ENCODE data around the gene RBM18.

The RBM18 gene

DNA sequence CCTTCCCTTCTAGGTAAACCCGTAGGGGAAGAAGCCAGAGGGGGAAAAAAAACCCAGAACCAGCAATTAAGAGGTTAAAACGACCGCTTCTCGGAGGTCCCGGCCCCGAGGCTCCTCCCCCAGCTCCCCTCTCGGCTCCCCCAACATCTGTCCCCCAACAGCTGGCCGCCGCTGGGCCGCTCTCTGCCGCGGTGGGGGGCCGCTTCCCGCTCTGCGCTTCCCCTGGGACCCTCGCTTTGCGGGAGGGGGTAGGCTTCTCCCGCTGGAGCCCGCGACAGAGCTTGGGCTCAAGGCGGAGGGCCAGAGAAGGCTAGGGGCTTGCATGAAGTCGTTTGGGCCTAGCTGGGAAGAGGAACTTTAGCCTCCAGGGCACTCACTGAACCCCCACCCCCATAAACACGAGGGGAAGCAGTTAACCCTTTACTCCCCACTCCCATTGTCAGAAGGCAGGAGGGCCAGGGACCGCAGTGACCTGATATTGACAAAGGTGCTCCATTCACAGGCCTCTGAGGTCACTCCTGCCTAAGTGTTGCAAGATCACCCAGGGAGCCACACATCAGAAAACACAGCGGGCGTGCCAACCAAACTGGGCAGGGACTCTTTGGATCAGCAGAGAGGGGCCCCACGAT lies 43.3 kb downstream of the RBM18 start:
- DNase-seq (ENCODE audit: low read depth in 2 of 2): no peak

DNA sequence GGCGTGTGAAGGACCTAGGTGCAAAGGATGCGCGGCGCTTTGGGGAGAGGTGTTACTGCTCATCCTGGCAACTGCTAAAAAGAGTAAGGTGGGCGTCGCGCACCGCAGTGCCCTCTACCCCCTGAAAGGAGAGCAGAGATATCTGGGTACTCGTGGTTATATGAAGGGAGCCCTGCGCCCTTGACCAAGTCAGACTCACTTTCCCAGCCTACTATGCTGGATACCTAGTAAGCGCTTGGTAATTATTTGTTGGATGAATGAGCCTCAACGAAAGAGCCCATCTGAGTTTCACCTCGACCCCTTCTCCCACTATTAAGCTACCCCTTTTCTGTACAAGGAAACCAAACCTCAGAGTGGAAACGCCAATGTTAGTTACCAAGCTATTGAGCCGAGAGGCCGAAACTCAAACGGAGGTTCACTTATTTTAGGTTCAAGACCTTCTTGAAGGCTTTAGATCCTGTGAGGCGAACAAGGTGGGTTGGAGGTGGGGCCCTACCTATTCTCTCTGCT lies 43.9 kb downstream of the RBM18 start:
- DNase-seq (ENCODE audit: low read depth in 2 of 2): no peak

DNA sequence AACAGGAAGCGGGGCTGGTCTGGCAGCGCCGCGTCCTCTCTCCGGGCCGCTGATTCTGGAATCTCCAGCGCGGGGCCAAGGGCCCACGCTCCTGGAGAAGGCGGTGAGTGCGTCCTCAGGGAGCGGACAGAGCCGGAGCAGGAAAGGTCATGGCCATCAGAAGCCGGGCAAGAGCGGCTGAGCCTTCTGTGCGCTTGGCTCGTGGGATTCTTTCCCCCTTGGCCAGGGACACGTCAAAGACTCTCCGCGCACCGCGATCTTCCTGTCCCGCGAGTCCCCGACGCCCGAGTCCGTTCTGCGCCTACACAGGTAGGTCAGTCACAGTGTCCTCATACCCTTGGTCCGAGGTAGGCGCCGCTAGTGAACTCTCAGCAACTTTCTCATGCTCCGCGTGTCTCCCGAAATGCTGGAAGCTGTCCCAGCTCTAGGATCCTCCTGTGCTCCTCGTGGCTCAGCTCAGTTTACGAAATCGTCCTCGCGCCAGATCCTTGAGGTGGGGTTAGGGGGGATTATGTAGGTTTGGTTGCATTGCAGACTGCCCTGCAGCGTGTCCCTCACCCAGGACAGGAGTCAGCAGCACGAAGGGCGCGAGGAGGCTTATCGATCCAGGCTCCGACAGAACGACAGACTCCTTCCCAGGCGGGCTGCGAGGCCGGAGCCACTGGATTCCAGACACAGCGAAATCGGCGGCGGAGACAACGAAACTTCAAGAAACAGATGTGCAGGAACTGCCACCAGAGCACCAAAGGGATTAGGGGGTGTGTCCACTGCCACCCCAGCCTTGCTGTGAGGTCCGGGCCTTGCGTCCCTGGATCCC lies 44.6 kb downstream of the RBM18 start:
- no peak for DNase-seq (ENCODE audit: low read depth in 2 of 2)

DNA sequence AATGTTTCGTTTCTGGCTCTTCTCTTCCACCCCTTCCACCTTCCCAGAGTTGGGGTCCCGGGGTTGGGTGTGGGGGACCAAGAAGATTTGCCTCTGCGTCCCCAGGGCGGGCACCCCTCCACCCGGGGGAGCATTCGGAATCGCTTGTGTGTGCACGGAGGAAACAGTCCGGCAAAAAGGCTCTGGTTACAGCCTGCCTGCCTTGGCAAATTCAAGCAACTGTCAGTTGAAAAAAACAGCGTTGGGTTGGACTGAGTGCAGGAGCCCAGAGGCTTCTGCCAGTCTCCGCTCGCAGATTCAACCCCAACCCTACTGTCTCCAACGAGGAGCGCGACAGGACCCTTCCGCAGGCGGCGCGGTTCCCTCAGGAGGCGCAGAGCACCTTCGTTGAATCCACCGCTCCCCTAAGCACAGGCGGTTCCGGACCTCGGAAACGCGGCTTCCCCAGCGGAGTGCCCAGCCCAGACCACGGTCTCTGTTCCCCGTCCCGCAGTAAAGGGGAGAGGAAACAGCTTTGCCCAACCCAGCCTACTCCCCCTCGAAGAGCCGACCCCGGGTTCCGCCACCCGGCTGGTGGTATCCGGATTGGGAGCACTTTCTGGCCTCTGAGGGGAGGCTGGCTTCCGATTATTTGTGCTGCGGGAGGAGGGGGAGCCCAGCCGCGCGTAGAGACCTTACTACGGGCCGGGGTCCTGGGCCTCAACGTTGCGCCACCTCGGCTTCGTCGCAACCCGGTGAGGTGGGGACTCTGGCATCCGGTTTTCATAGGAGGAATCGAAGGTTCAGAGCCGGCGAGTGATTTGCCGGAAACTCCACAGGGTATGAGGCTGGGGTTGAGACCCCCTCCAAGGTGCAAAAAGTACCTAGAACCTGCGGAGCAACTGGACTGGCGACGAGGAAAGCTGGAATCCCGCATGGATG lies 45.4 kb downstream of the RBM18 start:
- no peak for DNase-seq (ENCODE audit: low read depth in 2 of 2)

DNA sequence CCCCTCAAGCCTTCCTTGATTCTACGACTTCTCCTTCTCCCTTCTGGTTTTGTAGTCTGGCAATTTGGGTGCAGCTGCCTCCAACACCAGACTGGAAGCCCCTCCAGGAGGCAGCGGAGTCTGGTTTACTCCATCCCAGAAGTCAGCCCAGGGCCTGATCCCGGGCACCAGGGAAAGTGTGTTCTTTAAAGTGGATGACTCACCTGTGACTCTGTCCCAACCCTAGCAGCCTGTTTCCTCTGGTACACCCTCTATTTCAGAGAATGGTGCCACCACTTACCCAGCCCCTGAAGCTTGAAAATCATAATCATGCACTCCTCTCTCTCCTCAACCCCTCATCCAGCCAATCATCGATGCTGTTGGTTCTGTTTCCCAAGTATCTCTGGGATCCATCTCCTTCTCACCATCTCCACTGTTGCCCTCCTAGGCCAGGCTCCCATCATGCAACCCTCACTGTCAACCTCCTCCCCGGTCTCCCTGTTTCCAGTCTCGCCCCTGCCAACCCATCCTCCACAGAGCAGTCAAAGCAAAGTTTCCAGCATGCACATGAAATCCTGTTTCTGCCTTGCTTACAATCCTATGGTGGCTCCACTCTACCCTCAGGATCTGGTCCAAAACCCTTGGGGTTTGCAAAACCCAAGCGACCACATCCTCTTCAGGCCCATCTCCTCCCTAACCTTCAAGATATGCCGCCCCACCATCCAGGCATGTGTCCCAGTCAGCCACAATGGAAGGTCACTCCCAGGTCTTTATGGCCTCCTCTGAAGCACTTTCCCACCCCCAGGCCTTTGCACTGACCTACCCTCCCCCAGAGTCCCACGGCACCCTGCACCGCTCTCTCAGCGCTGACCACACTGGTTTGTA lies 46.3 kb downstream of the RBM18 start:
- no peak for DNase-seq (ENCODE audit: low read depth in 2 of 2)

DNA sequence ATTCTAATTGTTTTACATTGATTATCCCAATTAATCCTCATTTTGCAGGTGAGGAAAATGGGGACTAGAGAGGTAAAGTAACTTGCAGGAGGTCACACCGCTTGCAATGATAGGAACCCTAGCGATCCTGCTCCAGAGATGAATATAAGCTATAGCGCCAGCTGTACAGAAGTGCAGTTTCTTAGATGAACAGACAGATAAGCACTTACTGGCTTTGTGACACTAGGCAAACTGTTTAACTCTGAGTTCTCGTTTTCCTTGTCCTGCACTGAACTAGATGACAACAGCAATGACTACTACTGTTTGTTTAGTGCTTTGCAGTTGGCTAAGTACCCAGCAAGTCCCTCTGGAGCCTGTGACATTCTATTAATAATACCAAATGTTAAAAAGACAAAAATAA lies 47.0 kb downstream of the RBM18 start:
- no peak for DNase-seq (ENCODE audit: low read depth in 2 of 2)

DNA sequence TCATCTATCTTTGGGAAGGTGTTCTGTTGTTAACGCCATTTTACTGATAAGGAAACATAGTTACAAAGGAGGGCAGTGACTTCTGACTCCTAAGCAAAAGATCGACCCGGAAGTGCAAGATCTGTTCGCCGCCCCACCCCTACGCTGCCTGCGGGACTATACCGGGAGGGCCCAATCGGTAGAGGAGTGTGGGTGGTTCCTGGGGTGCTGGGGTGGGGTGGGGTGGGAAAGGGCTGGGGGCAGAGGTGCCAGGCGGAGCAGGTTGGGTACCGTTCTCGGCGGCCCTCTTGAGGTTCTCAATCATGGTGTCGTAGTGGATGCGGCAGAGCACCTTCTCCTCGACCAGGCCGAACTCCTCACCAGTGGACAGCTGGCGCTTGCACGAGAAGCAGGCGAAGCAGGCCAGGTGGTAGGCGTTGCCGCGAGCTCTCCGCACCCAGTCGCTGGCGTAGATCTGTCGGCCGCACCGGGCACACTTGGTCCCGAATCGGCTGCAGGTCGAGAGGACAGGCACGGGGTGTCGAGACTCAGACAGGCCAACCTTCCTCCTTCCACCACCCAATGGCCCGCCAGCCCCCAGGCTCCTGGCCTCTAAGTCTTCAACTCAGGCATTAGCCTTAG lies 47.7 kb downstream of the RBM18 start:
- no peak for DNase-seq (ENCODE audit: low read depth in 2 of 2)

DNA sequence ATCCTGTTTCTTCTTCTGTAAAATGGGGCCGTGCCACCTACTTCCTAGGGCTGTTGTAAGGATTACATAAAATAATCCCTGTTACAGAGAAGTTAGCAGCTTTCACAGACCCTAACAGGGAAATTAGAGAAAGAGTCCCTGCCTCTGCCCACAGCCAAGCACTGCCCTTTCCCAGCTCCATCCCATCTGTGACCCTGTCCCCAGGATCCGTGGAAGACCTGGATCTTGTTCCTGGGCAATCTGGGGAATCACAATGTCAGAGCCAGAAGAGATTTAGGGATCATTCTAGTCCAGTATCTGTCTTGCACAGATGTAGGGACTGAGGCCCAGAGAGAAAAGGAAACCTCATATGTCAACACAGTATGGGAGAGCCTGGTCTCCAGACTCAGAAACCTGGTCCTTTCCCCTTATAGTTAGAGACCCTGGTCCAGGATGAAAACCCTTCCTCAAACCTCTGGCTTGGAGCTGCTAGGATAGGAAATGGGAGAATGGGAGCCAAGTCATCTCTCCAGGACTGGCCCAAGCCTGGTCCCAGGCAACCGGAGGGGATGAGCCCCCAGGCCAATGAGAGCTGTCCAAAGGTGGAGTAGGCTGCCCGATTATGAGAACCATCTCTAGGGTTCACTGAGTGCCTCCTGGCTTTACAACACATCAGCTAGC lies 48.4 kb downstream of the RBM18 start:
- DNase-seq (ENCODE audit: low read depth in 2 of 2): no peak

DNA sequence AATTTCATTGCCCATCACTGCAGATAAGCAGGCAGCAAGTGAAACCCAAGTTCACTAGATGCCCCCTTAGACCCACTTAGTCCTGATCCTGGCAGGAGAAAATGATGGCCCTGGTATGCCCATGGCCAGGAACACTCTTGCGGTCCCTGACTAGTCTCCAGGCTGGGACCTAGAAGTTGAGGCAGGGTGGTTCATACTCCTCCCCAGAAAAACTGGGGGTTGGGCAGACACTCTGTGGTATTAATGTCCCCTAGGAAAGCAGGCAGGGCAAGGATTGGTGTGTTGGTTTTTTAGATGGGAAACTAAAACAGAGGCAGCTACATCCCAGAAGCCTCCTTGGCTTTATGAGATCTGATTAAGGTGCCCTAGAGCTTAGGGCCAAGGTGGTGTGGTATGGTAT lies 49.0 kb downstream of the RBM18 start:
- DNase-seq (ENCODE audit: low read depth in 2 of 2): no peak

DNA sequence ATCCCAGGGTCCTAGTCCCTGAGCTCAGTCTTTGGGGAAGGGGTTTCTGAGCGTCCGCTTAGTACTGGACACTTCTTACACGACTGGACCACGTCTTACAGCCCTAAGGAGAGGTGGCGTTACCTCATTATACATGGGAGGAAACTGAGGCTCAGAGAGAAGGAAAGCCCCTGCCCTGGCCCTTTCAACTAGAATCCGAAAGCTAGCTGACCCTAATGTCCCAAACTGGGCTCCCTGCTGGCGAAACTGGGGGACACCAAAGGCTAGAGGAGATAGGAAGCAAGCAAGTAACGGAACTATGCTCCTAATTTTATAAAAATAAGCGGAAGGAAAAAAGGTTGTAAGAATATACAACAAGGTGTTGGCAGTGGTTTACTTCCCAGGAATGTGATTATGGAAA lies 50.1 kb downstream of the RBM18 start:
- no peak for DNase-seq (ENCODE audit: low read depth in 2 of 2)

DNA sequence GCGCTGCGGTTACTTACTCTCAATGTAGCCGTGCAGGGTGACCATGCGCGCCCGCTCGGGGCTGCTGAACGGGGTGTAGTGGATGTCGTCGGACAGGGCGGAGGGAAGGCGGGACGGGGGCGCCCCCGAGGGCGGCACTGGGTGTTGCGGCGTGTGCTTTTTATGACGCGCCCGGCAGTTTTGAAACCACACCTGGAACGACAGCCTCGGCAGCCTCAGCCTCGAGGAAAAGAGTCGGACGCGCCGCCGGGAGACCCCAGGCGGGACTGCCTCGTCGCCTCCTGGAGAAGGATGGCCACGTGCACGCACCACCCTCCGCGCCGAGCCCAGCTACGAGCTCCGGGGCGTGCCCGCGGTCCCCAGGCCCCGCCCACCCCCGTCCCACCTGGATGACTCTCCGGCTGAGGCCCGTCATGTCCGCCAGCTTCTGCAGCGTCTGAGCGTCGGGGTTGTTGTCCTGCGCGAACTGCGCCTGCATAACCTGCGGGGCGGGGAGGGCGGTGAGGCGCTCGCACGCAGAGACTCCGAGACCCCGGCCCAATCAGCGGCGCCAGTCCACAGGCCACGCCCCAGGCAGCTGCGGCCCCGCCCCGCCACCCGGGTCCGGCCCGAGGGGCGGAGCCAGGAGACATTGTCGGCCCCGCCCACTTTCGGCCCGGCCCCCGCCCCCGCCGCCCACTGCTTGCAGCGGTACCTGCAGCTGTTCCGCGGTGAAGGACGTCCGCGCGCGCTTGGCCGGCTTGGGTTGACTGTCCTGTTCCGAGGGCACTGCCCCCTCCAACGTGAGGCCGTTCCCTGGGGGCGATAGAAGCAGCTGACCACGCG lies 50.8 kb downstream of the RBM18 start:
- peak; percentile 7 to 40 for DNase-seq (ENCODE audit: low read depth in 2 of 2)

DNA sequence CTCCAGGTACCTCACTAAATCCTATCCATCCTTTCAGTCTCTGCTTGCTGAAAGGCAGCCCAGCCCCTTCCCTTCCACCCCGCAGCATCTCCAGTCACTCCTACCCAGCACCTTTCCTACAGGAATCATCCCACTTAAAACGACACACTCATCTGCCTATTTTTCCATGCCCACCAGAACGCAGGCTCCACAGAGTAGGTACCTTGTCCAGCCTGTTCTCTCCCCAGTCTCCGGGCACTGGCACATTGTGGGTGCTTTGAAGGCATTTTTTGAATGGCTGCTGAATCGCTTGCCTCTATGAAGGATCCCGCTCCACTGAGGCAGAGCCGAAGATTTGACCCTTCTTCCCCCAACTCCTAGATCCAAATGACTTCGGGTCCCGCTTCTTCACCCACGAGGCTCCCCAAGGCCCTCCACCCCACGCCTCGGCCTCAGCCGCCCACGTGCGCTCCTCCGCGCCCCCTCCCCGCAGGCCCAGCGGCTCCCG lies 51.5 kb downstream of the RBM18 start:
- DNase-seq (ENCODE audit: low read depth in 2 of 2): no peak

DNA sequence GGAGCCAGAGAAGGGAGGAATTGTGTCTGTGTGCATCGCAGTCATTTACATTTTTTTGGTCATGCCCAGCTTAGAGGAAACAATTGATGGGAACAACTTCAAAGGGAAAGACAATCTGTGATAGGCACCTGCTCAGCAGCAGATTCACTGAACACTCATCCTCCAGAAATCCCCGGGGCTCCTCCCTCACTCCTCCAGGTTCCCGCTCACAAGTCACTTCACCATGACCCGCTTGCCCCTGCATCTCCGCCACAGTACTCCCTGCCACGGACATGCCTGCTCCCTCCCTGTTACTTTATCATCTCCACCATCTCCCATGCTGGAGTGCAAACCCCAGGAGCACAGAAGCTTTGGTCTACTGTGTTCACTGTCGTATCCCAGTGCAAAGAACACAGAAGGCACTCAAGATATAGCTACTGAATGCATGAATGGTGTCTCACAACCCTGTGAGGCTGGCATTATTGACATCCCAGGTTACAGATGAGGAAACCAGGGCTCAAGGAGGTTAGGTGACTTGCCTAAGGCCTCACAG lies 52.1 kb downstream of the RBM18 start:
- DNase-seq (ENCODE audit: low read depth in 2 of 2): no peak

DNA sequence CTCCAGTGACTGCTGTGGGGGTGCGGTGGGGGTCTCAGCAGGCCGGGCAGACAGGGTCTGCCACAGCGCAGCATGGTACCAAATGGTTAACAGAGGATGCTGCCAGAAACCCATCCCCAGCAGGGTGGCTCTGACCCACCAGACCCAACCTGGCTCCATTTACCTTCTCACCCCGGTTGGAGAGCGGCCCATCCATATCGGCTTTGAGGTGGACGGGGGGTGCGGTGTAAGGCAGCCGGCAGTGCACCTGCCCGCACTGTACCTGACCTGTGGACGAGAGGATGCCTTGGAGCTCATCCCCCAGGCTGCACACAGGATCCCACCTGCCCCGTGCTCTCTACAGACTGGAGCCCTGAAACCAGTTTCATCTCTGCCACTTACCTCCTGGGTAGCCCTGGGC lies 55.2 kb downstream of the RBM18 start:
- DNase-seq (ENCODE audit: low read depth in 2 of 2): no peak

DNA sequence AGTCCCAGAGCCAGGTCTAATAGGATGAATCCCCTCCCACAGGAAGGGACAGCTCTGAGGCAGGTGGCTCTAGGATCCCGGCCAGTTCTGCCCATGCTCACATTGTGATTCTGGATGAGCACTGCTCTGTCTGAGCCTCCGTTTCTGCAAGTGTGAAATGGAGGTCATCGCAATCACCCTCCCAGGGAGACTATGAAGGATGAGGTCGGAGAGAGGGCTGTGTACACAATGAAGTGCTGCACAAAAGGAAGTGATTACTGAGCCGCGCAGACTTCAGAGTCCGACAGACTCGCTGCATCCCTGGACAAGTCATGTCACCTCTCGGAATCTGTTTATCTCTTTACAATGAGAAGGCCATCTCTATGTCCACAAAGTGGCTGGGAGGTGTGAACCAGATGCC lies 57.5 kb downstream of the RBM18 start:
- no peak for DNase-seq (ENCODE audit: low read depth in 2 of 2)

DNA sequence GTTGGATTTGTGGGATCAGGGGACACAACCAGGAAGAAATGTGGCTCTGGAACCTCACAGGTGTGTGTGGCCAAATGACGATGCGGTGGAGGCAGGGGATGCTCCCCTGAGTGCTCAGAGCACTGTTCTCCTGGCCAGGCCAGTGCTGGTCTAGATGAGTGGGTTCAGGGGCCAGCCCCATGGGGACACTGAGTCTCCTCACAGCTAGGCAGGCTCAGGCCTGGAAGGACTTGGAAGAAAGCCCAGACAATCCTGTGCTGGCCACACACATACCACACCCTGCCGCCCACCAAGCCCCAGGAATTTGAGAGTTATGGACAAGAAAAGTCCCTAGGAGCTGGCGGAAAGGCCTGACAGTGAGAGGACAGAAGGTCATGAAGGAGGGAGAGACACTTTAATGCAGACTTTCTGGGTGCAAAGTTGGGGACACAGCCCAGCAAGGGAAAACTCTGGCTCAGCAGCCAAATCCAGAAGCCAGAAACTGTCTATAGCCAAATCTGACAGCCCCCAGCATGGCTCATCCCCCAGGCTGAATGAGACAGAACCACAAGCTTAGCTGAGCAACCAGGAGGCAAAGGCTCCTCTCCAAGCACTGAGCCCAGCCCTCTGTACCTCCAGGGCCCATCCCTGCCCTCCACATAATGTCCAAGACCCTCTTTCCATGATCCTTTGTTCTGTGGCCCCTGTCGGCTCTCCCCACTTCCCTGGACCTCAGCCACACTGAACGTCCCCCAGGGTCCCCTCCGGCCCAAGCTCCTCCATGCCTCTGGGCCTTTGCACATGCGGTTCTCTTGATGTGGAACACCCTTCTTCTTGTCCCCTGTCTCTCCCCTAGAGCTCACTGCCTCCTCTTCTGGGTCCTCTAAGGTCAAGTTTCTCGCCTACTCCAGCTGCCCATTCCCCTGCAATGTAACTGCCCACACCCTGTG lies 58.3 kb downstream of the RBM18 start:
- no peak for DNase-seq (ENCODE audit: low read depth in 2 of 2)

DNA sequence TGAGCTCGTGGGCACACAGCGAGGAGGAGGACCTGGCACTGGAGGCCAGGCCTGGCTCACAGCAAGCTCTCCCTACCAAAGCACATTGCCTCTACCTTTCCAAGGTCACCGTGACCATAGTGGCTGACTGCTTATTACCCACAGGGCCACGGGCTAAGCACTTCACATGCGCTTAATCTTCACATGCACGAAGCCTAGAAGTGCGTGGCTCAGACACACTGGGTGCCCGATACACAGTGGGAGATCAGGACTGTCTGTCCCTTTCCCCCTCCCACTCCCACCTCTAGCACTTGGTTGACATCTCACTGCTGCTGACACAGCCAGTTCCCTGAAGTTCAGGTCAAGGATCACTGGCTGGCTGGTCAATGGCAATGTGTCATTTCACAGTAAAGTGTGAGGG lies 59.5 kb downstream of the RBM18 start:
- no peak for DNase-seq (ENCODE audit: low read depth in 2 of 2)

DNA sequence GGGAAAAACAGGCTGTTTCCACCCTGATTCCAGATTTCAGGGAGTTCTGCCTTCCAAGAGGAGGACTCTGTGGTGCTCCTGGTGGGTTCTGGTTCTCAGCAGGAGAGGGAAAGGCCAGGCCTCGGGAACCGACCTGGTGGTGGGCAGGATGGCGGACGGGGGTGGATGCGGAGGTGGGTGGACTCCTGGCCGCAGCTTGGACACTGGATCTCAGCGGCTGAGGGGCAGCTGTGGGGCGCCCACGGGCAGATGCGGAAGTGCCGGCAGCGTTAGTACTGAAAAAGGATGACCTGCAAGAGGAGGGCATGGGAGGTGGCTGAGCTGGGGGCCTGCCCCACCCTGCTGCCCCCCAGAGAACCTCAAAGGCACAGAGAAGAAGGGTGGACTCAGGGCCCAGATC lies 60.1 kb downstream of the RBM18 start:
- no peak for DNase-seq (ENCODE audit: low read depth in 2 of 2)

Data from activated CD4-positive, alpha-beta T cell treated with anti-CD3 and anti-CD28 coated beads for 24 hours (primary cell).